Left cardiac atrium (tissue), 4 donors: ENCODE data around the gene SLC6A18. TPM values are rescaled to one million over a fixed set of nuclear protein-coding genes. Genes with fewer than 3 reads are reported as not detected.
"Not testable (repeated sequence)": the region's sequence is repeated elsewhere in the genome, so short reads cannot be mapped to it uniquely, and the experiment has no call there.

ENCODE experiments used
- ATAC-seq, 2 donors: fragments of 200-7000 bp; cut with Tn5 transposase; one replicate each; pipeline ENCODE4 v1.9.1; 2020; ENCODE audit warnings: mild to moderate bottlenecking in 2 of 2, moderate library complexity in 2 of 2
- DNase-seq: peaks from one replicate; pipeline ENCODE4 v3.0.0-alpha.2; 2020
- intact Hi-C, 2 donors: fragments of 100-400 bp; cut with DNase I; formaldehyde crosslinking; loops; one replicate each; pipeline versions ENCODE4 v1.14.1 to v1.15.1; 2022 to 2023
- total RNA-seq, 2 donors: library from RNA; stranded (reverse); fragmentation: NEBNext Ultra II Directional; extraction: Animal tissue kit (Norgen Biotek cat#: 25700); gene quantifications; one replicate each; pipeline ENCODE4 v1.2.1, GENCODE V29; 2021
- donor health status: DM: no; HTN: yes; CAD: no.
- donor health status: DM: no; HTN: yes; CAD: no; lungs with severe emphysema.
- donor health status: DM: yes; HTN: yes; CAD: no.
- donor health status: Dilated cardiomyopathy.

SLC6A18 gene
- total RNA-seq, 2 donors from 2014 or later, result not detected

DNA sequence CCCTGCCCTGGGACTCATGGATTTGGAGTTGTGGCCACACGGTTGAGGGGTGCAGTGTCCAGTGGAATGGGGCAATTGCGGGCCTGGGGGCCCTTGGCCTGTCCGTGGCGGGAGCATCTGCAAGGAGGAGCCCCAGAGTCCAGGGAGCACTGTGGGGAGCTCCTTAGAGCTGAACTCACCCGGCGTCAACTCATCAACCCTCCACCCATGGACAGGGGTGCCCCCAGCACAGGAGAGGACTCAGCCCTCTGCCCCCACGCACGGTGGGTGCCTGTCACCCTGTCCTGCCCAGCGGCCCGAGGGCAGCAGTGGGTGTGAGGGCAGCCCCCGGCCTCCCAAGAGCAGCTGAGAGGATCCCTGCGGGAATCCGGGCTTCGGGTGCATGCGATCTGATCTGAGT lies 550 bp upstream of the SLC6A18 start:
- no peak for DNase-seq
- no peak for ATAC-seq
- intact Hi-C loops, result no loop called here

DNA sequence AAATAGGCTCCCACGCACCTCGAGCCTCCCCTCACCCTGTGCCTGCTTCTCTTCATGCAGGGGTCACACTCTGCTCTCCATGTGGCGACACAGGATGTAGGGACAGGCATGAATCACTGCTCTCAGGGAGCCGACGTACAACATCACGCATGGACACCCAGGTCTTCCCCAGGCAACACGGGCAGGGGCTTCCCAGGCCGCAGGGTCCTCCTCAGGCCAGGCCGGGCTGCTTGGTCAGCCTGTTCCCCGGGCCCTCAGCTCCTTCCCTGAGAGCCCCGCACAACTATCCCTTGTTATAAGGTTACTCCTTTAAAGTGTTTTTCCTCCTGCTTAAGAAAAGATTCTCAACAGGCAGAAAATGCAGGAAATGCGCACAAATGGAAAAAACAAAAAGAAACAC lies 1.1 kb downstream of the SLC6A18 start:
- intact Hi-C loops, result no loop called here
- ATAC-seq (no peak), DNase-seq (no peak)

DNA sequence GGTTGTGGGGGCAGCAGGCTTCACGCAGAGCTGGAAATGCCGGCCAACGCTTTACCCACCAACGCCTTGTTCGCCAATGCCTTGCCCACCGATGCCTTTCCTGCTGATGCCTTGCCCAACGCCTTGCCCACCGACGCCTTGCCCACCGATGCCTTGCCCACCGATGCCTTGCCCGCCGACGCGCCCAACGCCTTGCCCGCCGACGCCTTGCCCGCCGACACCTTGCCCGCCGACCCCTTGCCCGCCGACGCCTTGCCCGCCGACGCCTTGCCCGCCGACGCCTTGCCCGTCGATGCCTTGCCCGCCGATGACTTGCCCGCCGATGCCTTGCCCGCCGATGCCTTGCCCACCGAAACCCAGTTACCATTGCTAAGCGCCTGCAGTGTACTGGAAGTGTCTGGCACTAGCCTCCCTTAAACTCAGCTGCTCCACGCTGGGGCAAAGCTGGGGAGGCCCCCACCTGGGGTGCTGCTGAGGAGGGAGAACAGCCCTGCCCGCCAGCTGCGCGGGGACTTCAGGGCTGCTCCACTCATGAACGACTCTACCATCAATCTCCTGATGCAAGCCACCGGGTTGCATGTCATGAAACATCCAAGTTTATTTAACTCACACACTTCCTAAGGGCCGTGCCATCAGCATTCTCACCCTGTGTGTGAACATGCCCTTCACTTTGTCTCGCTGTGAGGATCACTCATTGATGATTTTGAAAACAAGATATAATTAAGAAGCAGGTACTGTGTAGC lies 1.8 kb downstream of the SLC6A18 start:
- no peak for ATAC-seq

DNA sequence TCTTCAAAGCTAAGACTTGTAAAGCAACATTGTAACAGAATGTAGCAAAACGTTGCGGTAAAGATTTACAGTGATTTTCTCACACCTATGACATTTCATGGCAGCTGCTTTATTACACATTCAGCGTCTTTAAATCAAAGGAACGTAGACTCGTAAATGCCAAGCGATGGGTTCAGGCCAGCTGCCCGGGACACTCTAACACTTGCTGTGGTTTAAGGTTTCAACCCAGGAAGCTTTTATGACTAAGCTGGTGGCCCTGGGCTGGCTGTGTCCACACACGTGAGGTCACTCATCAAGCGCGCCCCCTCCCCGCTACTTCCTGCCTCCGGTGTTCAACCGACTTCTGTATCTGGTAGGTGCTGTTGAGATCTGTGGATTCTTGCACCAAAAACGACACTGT lies 2.5 kb downstream of the SLC6A18 start:
- DNase-seq (no peak), ATAC-seq (no peak)
- intact Hi-C loops, result no loop called here

More for the DNA sequence above, 1.8 kb downstream of the SLC6A18 start:
- no peak for DNase-seq
- intact Hi-C loops, result no loop called here

DNA sequence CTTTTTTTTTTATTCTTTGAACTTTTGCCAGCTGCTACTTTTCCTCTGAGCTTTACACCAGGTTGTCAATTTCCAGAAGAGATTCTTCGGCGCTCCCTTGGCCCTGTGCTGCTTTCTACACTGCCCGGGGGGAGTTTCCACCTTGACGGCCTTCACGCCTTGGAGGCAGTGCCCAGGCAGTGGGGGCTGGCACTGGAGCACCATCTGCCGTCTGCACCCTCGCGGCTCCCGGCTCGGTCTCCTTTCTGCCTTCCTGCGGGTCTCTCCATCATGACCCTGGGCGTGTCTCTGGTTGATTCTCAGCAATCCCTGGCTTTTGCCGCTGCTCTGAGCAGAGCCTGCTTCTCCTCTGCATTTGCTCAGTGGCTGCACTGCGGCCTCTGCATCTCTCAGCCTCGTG lies 2.9 kb downstream of the SLC6A18 start:
- intact Hi-C loops, result no loop called here
- ATAC-seq (no peak), DNase-seq (no peak)

DNA sequence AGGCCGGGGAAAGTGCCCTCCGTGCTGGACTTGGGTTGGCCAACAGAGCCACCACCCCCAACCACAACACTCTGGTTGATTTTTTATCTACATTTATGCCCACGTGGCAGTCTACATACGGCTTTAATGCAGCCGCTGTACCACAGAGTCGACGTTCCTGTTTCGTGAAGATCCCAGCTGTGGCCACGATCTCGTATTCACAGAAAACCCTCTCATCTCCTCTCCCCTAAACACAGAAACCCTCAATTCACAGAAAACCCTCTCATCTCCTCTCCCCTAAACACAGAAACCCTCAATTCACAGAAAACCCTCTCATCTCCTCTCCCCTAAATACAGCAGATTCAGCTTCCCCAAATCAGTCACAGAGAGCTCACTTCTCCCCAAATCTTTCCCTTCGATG lies 3.8 kb downstream of the SLC6A18 start:
- intact Hi-C loops, DNase-seq, ATAC-seq: not testable (repeated sequence)

DNA sequence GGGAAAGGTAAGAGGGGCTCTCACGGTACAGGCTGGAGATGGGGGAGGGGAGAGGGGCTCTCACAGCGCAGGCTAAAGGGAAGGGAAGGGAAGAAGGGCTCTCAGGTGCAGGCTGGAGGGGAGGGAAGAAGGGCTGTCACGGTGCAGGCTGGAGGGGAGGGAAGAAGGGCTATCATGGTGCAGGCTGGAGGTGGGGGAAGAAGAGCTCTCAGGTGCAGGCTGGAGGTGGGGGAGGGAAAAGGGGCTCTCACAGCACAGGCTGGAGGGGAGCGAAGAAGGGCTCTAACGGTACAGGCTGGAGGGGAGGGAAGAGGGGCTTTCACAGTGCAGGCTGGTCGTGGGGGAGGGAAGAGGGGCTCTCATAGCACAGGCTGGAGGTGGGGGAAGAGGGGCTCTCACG lies 4.6 kb downstream of the SLC6A18 start:
- DNase-seq, result no peak
- intact Hi-C loops, result no loop called here
- no peak for ATAC-seq

DNA sequence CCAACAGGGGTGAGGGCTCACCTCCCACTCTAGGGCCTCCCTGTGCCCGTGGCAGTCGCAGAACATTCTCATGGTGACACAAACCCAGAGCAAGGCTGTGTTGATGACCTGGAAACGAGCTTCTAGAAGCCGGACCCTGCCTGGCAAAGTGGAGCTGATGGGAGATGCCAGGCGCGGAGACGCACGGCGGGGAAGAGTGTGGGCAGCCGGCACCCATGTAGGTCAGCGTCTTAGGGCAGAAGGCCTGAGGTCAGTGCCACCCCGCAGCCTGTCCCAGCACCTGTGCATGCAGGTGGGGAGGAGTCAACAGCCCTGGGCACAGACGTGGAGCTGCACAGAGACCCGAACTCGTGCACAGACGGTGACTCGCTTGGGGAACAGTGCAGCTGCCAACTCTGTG lies 5.4 kb downstream of the SLC6A18 start:
- DNase-seq (no peak), ATAC-seq (no peak)
- intact Hi-C loops, result no loop called here

DNA sequence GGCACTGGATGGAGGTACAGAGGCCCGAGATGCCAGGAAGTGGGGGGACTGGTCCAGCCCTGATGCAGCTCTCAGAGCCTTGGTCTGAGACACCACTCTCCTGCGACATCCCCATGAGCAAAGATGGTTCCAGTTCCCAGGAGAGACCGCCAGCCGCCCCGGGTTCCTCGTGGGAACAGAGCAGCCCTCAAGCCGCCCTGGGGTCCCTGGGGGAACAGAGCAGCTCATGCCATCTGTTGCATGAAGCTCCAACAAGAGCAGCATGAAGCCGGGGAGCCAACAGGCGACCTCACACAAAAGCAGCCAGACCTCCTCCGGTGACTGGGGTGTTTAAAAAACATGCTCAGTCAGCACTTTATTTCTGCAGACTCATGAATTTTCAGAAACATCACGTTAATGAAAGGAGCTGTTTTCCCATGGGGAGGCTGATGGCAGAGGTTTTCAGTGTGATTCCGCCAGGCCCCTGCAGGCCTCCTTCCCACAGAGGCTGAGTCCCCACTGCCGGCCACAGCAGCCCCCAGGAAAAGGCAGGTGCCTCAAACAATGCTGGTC lies 6.2 kb downstream of the SLC6A18 start:
- intact Hi-C loops, result no loop called here
- no peak for DNase-seq
- ATAC-seq, result no peak

DNA sequence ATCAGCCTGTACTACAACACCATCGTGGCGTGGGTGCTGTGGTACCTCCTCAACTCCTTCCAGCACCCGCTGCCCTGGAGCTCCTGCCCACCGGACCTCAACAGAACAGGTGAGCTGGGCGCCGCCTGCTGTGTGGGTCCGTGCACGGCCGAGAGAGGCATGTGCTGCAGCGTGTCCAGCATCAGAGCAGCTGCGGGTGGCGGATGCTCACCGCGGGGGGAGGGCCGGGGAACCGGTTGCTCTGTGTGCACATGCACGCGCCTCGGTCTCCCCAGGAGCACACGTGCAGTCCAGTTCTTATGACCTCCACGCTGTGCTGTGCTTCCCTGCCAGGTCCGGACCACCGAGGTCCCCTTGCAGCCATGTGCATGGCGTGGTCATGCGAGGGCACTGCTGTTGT lies 7.6 kb downstream of the SLC6A18 start:
- ATAC-seq (no peak), DNase-seq (no peak)
- intact Hi-C loops, result no loop called here

DNA sequence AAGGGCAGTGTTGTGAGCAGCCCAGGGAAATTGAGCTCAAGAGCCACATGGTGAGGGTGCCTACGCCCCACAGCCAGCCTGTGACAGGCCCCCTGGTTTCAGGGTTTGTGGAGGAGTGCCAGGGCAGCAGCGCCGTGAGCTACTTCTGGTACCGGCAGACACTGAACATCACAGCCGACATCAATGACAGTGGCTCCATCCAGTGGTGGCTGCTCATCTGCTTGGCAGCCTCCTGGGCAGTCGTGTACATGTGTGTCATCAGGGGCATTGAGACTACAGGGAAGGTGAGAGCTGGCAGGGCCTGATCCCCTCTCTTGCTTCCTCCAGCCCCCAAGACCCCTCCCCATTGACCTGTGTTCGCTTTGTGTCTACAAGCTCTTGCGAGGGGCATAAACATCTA lies 10.2 kb downstream of the SLC6A18 start:
- intact Hi-C loops, result no loop called here
- DNase-seq (no peak), ATAC-seq (no peak)

DNA sequence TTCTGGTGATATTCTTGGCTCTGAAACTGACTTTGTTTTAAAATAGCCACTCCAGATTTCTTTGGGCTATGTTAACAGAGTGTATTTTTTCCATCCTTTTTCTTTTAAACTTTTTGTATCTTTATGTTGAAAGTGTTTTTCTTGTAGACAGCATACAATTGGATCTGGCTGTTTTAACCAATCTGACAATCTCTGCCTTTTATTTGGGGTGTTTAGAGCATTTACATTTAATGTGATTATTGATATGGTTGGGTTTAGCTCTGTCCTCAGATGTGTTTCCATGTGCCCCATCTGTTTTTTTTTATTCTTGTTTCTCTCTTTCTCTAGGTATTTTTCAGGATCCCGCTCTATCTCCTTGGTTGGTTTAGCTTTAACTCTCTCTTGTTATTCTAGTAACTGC lies 10.7 kb downstream of the SLC6A18 start:
- ATAC-seq (no peak), DNase-seq (no peak)
- intact Hi-C loops, result no loop called here

DNA sequence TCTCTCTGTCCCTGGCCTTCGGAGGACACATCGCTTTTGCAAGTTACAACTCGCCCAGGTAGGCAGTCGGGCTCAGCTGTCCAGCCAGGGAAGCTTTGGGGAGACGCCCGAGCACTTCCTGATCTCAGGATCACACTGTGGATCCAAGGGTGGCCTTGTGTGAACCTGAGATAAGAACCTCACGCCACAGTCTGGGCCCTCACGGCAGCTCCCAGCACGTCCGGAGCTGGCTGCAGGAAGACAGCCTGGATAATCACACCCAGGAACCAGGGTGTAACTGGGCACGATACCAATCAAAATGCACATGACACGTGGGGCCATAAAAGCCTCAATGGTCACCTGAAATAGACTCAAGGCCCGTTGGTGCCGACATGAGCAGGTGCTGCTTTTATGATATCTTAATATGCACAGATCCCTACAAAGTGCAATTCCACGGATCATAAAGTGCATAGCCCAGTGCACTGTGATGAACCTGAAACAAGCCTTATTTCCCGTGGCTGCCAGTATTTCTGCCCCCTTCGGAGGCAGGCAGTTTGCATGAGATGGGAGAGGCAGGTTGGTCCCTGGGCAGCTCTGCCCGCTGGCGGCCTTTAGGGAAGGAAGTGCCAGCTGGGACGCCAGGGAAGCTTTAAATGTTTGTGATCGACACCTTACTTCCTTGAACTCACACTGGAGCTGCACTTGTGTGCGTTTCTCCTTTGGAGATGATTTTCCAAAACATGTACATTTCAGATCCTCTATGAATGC lies 14.5 kb downstream of the SLC6A18 start:
- intact Hi-C loops, result no loop called here

DNA sequence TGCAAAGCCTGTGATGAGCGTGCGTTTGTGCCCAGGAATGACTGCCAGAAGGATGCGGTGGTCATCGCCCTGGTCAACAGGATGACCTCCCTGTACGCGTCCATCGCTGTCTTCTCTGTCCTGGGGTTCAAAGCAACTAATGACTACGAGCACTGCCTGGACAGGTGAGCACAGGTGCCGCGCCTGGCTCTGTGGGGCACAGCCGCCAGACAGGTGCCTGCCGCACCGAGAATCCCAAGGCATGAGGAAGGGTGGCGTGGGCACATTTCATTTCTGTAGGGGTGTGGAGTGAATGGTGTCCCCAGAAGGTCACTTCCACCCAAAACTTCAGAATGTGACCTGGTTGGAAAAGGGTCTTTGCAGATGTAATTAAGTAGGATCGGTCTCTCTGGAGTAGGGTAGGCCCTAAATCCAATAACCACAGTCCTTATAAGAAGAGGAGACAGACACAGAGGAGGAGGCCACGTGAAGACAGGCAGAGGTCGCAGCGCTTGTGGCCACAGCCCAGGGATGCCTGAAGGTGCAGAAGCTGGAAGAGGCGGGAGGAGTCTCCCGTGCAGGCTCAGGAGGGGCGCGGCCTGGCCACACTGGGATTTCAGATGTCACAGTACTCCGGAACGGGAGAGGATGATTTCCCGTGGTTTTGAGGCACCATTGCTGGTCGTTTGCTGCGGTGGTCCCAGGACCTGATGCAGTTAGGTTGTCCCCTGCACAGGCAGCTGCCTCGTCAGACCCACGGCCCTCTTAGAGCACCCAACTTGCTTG lies 15.5 kb downstream of the SLC6A18 start:
- ATAC-seq (no peak), DNase-seq (no peak)
- intact Hi-C loops, result no loop called here

More for the DNA sequence above, 14.5 kb downstream of the SLC6A18 start:
- ATAC-seq (no peak), DNase-seq (no peak)

DNA sequence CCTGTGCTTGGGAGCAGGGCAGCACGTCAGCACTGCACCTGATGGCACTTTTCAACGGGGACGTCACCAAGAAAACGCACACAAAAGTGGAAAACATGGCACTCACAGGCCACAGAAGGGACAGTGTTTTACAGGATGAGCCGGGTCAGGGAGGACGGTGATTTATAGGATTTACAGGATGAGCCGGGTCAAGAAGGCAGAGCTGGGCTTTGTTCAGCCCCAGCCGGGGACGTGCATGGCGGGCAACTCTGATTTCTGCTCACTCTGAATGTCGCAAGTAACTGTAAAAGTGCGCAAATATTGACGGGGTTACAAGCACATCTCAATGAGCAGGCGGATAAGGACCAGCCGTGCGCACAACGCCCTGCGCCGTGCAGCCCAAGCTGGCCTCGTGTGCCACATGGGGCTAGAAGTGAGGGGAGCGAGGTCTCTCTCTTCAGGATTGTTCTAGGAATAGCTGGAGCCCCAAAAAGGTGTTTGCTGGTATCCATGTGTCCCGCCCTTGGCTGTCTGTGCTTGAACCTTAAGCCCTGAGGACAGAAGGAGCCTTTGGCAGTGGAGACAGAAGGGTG lies 16.4 kb downstream of the SLC6A18 start:
- ATAC-seq, result no peak
- no peak for DNase-seq
- intact Hi-C loops, result no loop called here

DNA sequence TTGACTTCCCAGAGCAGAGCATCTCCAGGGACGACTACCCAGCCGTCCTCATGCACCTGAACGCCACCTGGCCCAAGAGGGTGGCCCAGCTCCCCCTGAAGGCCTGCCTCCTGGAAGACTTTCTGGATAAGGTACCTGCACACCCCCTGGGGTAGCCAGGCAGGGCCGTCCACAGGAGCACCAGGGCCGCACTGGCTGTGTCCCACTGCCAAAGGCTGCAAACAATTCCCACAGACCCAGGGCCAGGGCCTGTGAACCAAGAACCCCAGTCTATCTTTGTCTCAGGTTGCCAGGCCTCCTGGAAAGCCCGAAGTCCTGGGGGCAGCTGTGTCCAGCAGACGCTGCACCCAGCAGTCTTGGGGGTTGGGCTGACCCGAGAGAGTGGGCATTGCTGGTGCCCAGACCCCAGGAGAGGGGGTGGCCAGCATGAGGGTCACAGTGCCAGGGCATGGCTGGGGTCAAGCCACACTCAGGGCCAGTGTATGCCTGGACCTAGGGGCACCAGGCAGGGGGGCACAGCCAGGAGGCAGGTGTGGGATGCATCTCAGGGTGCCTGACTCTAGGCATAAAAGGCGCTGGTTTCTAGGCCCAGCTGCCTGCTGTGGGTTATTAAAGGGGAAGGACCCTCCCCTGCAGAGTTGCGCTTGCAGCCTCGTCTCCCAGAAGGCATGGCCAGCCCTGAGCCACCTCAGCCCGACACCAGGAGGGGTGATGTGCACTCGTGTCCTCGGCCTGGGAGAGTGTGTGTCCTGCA lies 17.7 kb downstream of the SLC6A18 start:
- ATAC-seq (no peak), DNase-seq (no peak)

DNA sequence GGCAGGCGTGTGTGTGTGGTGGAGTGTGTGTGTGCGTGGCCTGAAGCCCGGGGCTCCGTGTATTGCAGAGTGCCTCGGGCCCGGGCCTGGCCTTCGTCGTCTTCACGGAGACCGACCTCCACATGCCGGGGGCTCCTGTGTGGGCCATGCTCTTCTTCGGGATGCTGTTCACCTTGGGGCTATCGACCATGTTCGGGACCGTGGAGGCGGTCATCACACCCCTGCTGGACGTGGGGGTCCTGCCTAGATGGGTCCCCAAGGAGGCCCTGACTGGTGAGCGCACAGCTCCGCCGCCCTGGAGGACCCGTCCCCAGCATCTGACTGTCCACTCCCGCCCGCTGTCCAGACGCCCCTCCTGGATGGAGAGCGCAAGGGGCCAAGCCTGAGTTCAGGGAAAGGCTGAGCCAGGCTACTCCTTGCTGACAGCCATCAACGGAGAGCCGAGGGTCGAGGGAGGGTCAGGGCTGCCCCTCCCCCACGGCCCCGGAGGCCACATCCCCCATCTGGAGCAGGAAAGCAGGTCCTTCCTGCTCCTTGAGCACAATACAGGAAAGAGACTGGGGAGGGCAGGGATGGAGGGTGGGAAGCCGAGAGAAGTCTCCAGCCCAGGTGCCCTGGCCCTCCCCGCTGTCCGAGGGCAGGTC lies 18.4 kb downstream of the SLC6A18 start:
- ATAC-seq, result no peak
- intact Hi-C loops, result no loop called here
- no peak for DNase-seq

More for the DNA sequence above, 17.7 kb downstream of the SLC6A18 start:
- intact Hi-C loops, result no loop called here

DNA sequence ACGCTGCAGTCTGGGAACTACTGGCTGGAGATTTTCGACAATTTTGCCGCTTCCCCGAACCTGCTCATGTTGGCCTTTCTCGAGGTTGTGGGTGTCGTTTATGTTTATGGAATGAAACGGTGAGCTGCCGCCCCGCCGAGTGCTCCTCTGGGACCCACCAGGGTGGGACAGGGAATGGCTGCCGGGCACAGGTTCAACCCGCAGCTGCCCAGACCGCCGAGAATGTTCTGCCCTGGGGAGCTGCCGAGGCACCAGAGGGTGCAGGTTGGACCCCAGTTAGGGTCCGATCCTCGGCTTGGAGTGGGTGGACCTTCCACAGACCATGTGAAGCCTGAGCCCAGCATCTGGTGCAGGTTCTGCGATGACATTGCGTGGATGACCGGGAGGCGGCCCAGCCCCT lies 19.1 kb downstream of the SLC6A18 start:
- no peak for ATAC-seq
- intact Hi-C loops, result no loop called here

More for the DNA sequence above, 19.1 kb downstream of the SLC6A18 start:
- DNase-seq, result no peak
